Thyroid gland (tissue), 4 donors: Measurements from ENCODE around the gene TKFC. TPM values are rescaled to one million over a fixed set of nuclear protein-coding genes. Genes with fewer than 3 reads are reported as not detected.

Experiments
- DNase-seq, 2 donors: peaks; one replicate each; pipeline ENCODE4 v3.0.0-alpha.2; 2019
- H3K27ac ChIP-seq, 3 donors: fragments of 200-600 bp; sonication (generic); 1 replicate in 2 of 3; 2 replicates in 1 of 3; pipeline ENCODE4 v1.5.1; 2016 to 2019; ENCODE audit warnings: mild to moderate bottlenecking in 1 of 3, moderate library complexity in 1 of 3
- H3K27me3 ChIP-seq: fragments of 200-600 bp; sonication (generic); one replicate; pipeline ENCODE4 v1.5.1; 2019
- H3K36me3 ChIP-seq, 2 donors: fragments of 200-600 bp; sonication (generic); one replicate each; pipeline ENCODE4 v1.5.1; 2016 to 2019
- H3K4me1 ChIP-seq, 2 donors: fragments of 200-600 bp; sonication (generic); one replicate each; pipeline ENCODE4 v1.5.1; 2017 to 2019
- H3K4me3 ChIP-seq, 3 donors: fragments of 200-600 bp; sonication (generic); replicated peaks in 1 of 3; 1 replicate in 2 of 3; 2 replicates in 1 of 3; pipeline ENCODE4 v1.5.1; 2016; ENCODE audit warnings: mild to moderate bottlenecking in 1 of 3
- H3K9me3 ChIP-seq: fragments of 200-600 bp; sonication (generic); one replicate; pipeline ENCODE4 v1.5.1; 2017
- CTCF ChIP-seq, 6 experiments: fragments of 200-600 bp in 3 of 6; fragments of 450-650 bp in 3 of 6; sonication (generic) in 3 of 6; IDR thresholded peaks; one replicate each; pipeline ENCODE4 v1.5.1; 2016 to 2019; ENCODE audit warnings: antibody characterized with exemption in 6 of 6, mild to moderate bottlenecking in 2 of 6, inconsistent platforms in 1 of 6, moderate library complexity in 1 of 6
- POLR2A ChIP-seq, 2 donors: fragments of 450-650 bp; IDR thresholded peaks; one replicate each; pipeline ENCODE4 v1.6.1; 2017; ENCODE audit warnings: antibody characterized with exemption in 2 of 2, mild to moderate bottlenecking in 2 of 2, moderate library complexity in 1 of 2
- WGBS, 2 donors: methylation state at CpG; one replicate each; pipeline ENCODE4 v1.1.5; 2017; 5-methylcytosine and 5-hydroxymethylcytosine counted together
- intact Hi-C: fragments of 100-400 bp; cut with DNase I; formaldehyde crosslinking; loops from one replicate; pipeline ENCODE4 v1.15.1; 2023
- total RNA-seq, 4 donors: library from RNA; depleted of rRNA; stranded (reverse); fragments of >200 nt; gene quantifications; one replicate each; pipeline ENCODE4 v1.2.3, GENCODE V29; 2016

TKFC gene
- total RNA-seq, 4 donors from 2014 or later = 27.0 to 62.8 (median 43.6) TPM

DNA sequence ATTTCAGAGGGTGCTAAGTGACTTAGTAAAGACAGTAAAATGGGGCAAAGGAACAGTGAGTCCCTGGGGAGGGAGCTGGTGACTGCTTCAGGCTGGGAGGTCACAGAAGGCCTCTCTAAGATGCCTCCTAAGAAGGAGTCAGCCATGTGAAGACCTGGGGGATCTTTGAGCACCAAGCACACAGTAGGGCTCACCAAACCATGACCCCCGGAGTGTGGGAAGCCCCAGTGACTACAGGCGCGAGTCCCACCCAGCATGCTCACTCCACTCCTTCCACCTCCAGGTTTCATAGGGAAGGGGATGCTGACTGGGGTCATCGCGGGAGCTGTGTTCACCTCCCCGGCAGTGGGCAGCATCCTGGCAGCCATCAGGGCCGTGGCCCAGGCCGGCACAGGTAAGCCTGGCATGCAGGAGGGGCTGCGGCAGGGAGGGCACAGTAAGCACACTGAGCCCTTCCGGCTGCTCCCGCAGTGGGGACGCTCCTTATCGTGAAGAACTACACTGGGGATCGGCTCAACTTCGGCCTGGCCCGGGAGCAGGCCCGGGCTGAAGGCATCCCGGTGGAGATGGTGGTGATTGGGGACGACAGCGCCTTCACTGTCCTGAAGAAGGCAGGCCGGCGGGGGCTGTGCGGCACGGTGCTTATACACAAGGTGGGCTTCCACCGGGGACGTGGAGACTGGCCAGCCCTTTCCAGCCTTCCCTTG lies 5.9 kb downstream of the TKFC start:
- Histone ChIP-seq H3K4me1 (peaks cover under 1 to 11% of the 10 kb centered on the region in 2 donors), H3K9me3 (no peaks in the 10 kb centered on the region), H3K27me3 (no peaks in the 10 kb centered on the region), H3K4me3 (no peak overlapping the region), H3K36me3 (peaks cover 3 to 9% of the 10 kb centered on the region in 2 donors), H3K27ac (no peak overlapping the region)
- DNase-seq = no peak
- TF ChIP-seq POLR2A (IDR thresholded peaks at IDR 0.05) (no peak), CTCF (IDR thresholded peaks at IDR 0.05) (no peak)
- intact Hi-C loops = loop anchor here (2.0 to 10.0 kb wide), 2 partner anchors 46 to 84 kb away; no protein-coding TSS in a partner anchor
- 93 to 96% methylated on average over 4 to 24 of the region's 26 CpGs for WGBS, 2 donors

- peaks cover 0 to 11% of the 10 kb centered on the region in 2 donors for H3K4me1 ChIP-seq
- no peak overlapping the region for H3K27ac ChIP-seq
- WGBS, 2 donors = 89 to 95% methylated on average over 4 of the region's 4 CpGs
- H3K9me3 ChIP-seq = no peaks in the 10 kb centered on the region
- TF ChIP-seq CTCF (IDR thresholded peaks at IDR 0.05) = no peak
- no peak for TF ChIP-seq POLR2A (IDR thresholded peaks at IDR 0.05)
- no peaks in the 10 kb centered on the region for H3K27me3 ChIP-seq
- intact Hi-C loops = loop anchor here (2.0 to 10.0 kb wide), 2 partner anchors 45 to 85 kb away; no protein-coding TSS in a partner anchor
- peaks cover 3 to 9% of the 10 kb centered on the region in 2 donors for H3K36me3 ChIP-seq
- no peak for DNase-seq
- no peak overlapping the region for H3K4me3 ChIP-seq
These were observed 6.5 kb downstream of the TKFC start for GRCh38 chr11:61339490-61339878.

GRCh38 chr11:61340979-61341378 lies 8.0 kb downstream of the TKFC start:
- WGBS, 2 donors = 98 to 100% methylated on average over 2 of the region's 2 CpGs

GRCh38 chr11:61341706-61342105 lies 8.7 kb downstream of the TKFC start:
- 94 to 95% methylated on average over 4 of the region's 4 CpGs for WGBS, 2 donors
- Histone ChIP-seq H3K27me3 (no peaks in the 10 kb centered on the region), H3K4me1 (no peaks in the 10 kb centered on the region), H3K36me3 (peaks cover 3 to 9% of the 10 kb centered on the region in 2 donors), H3K27ac (no peak overlapping the region), H3K9me3 (no peaks in the 10 kb centered on the region), H3K4me3 (no peak overlapping the region)
- DNase-seq = no peak
- TF ChIP-seq CTCF (IDR thresholded peaks at IDR 0.05) = no peak
- TF ChIP-seq POLR2A (IDR thresholded peaks at IDR 0.05) = no peak
- intact Hi-C loops = no loop called here

More at GRCh38 chr11:61340979-61341378, 8.0 kb downstream of the TKFC start:
- peaks cover 3 to 9% of the 10 kb centered on the region in 2 donors for H3K36me3 ChIP-seq
- no peak overlapping the region for H3K4me3 ChIP-seq
- no peaks in the 10 kb centered on the region for H3K27me3 ChIP-seq
- TF ChIP-seq POLR2A (IDR thresholded peaks at IDR 0.05) = no peak
- TF ChIP-seq CTCF (IDR thresholded peaks at IDR 0.05) = no peak
- intact Hi-C loops = no loop called here
- DNase-seq = no peak
- no peak overlapping the region for H3K27ac ChIP-seq
- H3K4me1 ChIP-seq = peaks cover 0 to 7% of the 10 kb centered on the region in 2 donors
- no peaks in the 10 kb centered on the region for H3K9me3 ChIP-seq

- no peaks in the 10 kb centered on the region for H3K4me1 ChIP-seq
- TF ChIP-seq CTCF (IDR thresholded peaks at IDR 0.05) = no peak
- no peak for TF ChIP-seq POLR2A (IDR thresholded peaks at IDR 0.05)
- intact Hi-C loops = no loop called here
- 92 to 95% methylated on average over 18 to 19 of the region's 20 CpGs for WGBS, 2 donors
- no peak for DNase-seq
- no peaks in the 10 kb centered on the region for H3K27me3 ChIP-seq
- no peak overlapping the region for H3K4me3 ChIP-seq
- peaks cover 3 to 9% of the 10 kb centered on the region in 2 donors for H3K36me3 ChIP-seq
- no peak overlapping the region for H3K27ac ChIP-seq
- no peaks in the 10 kb centered on the region for H3K9me3 ChIP-seq
These were observed 9.3 kb downstream of the TKFC start for GRCh38 chr11:61342207-61342803.
